Renal cortical epithelial cell (primary cell): ENCODE results near the gene TANGO2. TPM values are rescaled to one million over a fixed set of nuclear protein-coding genes. Genes with fewer than 3 reads are reported as not detected.

Experiments
- DNase-seq: peaks from one replicate; pipeline ENCODE4 v3.0.0-alpha.2; 2011; ENCODE audit warnings: low read depth
- total RNA-seq: library from RNA; depleted of rRNA; stranded (reverse); fragments of >200 nt; gene quantifications from 2 replicates; pipeline ENCODE4 v1.2.3, GENCODE V29; 2014

Gene TANGO2
- total RNA-seq, 1 donor from 2014 or later: 34.9 TPM

DNA sequence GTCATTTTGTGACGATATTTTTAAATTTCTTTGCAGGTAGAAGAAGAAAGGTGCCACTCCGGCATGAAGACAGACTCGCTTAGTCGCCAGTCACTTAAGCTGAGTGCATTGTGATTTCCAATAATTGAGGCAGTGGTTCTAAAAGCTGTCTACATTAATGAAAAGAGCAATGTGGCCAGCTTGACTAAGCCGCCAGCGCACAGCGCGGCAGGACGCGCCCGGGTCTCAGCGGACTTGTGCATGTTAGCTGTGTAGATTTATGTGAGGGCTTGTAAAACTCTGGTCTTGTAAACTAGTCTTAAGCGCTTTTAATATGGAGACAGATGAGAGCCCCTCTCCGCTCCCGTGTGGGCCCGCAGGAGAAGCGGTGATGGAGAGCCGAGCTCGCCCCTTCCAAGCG is 64.7 kb downstream of the TANGO2 start:
- DNase-seq: no peak

- DNase-seq: no peak
These were observed 65.2 kb downstream of the TANGO2 start for GRCh38 chr22:20086101-20086599.

DNA sequence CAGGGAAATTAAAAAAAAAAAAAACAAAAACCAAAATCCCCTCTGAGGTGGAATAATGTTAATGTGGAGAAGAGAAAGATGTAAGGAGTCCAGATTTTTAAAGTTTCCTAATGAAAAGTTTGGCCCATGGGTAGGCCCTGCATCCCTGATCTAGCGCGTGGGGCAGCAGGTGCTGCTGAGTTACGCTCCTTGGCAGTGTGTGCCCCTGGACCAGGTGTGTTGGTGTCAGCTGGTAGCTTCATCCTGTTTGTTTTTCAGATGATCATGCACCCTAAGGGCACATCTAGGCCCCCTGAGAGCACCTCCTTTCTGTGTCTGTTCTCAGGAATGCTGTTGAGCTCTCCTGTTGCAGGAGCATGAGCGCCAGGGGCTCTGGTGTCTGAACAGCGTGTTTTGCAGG is 65.9 kb downstream of the TANGO2 start:
- no peak for DNase-seq

DNA sequence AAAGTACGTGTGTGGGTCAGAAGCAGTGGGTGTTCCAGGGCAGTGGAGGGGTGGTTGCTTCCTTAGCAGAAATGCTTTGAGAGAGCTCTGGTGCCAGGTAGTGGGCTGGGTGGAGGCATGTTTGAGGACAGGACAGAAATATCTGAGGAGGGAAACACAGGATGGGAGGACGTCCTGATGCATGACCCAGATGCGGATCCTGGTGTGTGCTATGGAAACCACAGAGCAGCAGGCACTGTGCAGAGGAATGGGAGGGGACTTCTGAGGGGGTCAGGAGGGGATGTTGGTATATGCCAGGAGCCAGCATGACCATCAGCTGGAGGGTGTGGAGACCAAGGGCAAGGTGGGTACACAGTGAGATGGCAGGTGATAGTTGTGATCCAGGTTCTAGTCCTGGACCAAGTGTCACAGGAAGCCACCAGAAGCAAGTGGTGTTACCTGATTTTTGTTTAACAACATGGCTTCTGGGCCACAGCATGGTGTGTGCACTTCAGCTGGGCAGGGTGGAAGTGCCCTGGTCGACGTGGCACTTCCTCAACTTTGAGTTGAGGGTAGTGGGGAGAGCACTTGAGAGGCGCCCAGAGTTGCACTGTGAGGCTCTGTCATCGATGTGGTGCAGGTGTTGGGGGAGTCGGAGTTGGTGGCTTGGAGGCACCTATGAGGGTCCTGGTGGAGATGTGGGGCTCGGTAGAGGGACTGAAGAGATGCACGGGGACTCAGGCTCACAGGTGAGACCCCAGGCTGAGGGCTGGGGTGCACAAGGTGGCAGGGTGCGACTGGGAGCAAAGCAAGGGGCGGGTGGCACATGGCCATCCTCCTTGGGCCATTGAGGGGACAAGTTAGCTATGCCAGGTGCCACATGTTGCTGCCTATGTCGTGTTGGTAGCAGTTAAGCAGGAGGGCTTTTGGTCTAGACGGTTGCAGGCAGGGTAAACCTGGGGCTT is 66.7 kb downstream of the TANGO2 start:
- no peak for DNase-seq

DNA sequence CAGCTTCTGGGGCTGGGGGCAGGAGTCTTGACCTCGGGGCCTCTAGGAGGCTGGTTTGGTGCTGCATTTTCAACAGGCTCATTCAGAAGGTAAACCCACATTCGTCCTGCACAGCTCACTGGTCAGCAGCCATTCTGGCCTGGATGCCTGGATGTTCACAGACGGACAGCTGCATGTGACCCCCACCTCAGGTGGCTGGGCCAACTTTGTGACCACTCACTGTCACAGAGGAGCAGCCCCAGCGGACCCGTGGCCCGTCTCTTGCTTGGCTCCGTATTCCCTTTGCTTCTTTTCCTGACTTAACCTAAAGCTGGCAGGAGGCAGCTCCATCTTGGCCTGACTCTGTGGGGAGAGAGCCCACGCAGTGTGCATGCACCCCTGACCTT is 67.3 kb downstream of the TANGO2 start:
- no peak for DNase-seq

GRCh38 chr22:20089226-20089976 is 68.5 kb downstream of the TANGO2 start:
- no peak for DNase-seq

- no peak for DNase-seq
These were observed 69.2 kb downstream of the TANGO2 start for GRCh38 chr22:20089977-20090729.

- DNase-seq: no peak
These were observed 69.9 kb downstream of the TANGO2 start for GRCh38 chr22:20090730-20091240.

GRCh38 chr22:20091690-20092476 is 71.0 kb downstream of the TANGO2 start:
- no peak for DNase-seq

- DNase-seq: no peak
These were observed 71.6 kb downstream of the TANGO2 start for GRCh38 chr22:20092477-20092854.

DNA sequence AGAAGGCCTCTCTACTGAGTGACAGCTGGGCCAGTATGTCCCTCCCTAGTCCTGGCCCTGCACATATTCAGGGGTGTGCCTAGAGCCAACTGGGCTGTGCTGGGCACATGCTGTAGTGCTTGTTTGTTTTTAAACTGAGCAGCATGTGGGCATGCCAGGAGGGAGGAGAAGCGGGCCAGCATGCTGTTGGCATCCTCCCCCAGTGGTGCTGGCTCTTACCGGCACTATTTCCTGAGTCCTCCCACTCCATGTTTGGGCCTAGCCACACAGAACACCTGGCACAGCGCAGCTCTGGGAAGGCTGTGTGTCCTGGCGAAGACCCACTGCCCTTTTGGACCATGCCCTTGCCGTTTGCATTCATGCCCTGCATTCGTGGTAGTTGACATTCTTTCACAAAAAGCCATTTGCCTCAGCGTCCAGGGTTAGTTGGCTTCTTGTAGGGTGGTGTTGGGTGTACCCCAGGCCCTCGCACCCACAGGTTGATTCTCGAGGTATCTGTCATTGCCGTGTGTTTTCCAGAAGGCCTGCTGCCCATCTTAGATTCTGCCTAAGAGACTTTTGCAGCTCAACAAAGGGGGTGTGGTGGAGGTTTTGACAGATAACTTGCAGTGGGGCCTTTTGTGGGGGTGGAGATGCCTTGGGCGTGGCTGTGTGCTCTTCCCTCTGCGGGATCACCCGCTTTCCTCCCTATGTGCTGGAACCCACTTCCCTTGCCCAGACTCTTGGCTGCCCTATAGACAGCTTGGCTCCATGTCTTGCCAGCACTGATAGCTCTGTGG is 72.7 kb downstream of the TANGO2 start:
- DNase-seq: no peak

GRCh38 chr22:20094197-20094807 is 73.4 kb downstream of the TANGO2 start:
- DNase-seq: no peak

DNA sequence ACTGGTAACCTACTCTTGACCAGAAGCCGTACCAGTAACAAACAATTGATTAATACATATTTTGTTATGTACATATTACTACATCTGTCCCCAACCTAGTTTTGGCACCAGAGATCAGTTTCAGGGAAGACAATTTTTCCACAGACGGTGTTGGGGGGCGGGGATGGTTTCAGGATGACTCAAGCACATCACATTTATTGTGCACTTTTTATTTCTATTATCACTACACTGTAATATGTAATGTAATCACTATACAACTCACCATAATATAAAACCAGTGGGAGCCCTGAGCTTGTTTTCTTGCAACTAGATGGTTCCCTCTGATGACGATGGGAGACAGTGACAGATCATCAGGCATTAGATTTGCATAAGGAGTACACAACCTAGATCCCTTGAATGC is 74.6 kb downstream of the TANGO2 start:
- no peak for DNase-seq

GRCh38 chr22:20096574-20097420 is 75.9 kb downstream of the TANGO2 start:
- no peak for DNase-seq

DNA sequence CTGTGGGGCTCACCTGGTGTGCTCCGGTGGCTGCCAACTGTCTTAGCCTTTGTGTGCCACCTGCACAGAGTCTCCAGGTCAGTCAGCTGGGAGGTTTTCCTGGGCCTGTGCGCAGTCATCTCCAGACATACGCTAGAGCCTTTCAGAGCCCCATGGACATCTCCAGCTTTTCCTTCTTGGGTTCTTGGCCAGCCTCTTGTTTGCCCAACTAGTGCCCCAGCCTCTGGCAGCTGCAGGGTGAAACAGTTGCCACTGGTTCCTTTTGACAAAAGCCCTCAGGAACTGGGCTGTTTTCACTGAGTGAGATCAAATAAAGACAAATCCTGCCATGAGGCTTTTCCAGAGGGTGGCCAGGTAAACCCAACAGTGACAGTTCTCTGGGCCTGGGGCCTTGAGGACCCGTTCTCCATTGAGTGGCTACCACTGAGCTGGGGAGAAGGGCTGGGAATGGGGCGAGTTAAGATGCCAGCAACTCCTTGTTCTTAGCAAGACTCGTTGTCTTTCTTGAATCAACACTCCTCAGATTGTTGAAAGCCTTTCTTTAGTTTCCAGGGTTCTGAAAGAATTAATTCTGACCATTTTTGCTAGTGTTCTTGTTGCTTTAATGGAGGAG is 78.3 kb downstream of the TANGO2 start:
- DNase-seq: no peak

DNA sequence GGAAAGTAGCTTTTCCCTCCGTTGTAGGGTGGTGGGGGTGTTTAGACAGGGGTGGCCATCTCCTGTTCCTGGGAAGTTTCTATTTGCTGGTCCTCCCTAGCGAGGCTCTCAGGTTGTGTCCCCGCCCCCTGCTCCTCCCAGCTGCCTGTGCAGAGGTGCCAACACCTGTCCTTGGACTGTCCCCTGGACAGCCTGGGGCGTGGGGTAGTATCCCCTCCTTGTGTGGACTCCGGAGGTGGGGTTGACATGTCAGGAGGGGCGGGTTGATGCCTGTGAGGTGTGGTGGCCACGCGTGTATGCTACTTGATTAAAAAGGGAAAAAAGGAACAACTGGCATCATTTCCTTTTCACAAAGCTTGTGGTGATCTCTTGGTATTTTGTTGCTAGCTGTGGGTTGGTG is 80.7 kb downstream of the TANGO2 start:
- no peak for DNase-seq

DNA sequence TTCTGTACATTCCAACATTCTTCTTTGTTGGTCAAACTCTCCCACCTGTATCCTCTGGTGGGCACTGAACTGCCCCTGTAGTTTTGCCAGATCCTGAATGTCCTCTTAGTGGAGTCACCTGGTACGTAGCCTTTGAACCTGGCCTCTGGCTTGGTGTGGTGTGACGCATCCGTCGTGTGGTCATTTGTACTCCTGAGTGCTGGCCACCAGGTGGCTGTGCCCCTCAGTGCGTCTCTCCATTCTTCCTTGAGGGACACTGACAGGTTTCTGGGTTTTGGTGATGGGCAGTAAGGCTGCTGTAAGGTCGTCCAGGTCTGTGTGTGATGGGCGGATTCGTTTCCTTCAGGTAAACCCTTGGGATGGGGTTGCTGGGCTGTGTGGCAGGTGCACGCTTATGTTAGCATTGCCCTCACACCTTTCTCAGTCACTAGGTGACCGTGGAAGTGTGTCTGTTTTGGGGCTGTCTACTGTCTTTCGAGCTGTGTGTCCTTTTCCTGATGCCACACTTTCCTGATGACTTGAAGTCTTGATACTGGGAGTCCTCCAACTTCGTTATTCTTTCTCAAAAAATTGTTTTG is 81.4 kb downstream of the TANGO2 start:
- no peak for DNase-seq
